ENCODE data around the gene ATP2A3.

- TF ChIP-seq EZH2 (IDR thresholded peaks at IDR 0.05) (no peak), POLR2AphosphoS5 (IDR thresholded peaks at IDR 0.05; ENCODE audit: borderline replicate concordance, low read depth, low read length) (no peak), FOXP2 (optimal IDR thresholded peaks at IDR 0.05; ENCODE audit: control extremely low read depth, extremely low read length, insufficient read depth) (no peak)
Observed at GRCh38 chr17:3952186-3952585, 12.1 kb downstream of the ATP2A3 start.
